Measurements from ENCODE around the gene PROB1.

DNA sequence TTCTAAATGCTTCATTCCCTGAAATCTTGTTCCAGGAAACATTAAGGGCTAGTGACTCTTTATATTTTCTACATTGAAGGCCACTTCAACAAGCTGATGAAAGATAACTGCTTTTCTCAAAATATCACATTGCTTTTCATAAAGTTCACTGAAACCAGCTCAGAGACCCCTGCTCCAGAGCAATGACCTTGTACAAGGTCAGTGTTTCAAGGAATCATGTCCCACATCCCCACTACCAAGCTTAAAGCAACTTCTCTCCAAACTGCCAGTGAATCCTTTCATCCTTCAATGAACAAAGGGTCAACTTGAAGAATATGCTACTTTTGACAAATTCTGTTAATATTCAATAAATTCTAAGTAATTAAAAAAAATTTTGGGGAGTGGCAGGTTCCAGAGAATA lies 21.0 kb upstream of the PROB1 start:
- no peak for TF ChIP-seq RAD21 (IDR thresholded peaks at IDR 0.05; ENCODE audit: low read depth)
- TF ChIP-seq, protein P1, sequence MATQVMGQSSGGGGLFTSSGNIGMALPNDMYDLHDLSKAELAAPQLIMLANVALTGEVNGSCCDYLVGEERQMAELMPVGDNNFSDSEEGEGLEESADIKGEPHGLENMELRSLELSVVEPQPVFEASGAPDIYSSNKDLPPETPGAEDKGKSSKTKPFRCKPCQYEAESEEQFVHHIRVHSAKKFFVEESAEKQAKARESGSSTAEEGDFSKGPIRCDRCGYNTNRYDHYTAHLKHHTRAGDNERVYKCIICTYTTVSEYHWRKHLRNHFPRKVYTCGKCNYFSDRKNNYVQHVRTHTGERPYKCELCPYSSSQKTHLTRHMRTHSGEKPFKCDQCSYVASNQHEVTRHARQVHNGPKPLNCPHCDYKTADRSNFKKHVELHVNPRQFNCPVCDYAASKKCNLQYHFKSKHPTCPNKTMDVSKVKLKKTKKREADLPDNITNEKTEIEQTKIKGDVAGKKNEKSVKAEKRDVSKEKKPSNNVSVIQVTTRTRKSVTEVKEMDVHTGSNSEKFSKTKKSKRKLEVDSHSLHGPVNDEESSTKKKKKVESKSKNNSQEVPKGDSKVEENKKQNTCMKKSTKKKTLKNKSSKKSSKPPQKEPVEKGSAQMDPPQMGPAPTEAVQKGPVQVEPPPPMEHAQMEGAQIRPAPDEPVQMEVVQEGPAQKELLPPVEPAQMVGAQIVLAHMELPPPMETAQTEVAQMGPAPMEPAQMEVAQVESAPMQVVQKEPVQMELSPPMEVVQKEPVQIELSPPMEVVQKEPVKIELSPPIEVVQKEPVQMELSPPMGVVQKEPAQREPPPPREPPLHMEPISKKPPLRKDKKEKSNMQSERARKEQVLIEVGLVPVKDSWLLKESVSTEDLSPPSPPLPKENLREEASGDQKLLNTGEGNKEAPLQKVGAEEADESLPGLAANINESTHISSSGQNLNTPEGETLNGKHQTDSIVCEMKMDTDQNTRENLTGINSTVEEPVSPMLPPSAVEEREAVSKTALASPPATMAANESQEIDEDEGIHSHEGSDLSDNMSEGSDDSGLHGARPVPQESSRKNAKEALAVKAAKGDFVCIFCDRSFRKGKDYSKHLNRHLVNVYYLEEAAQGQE (IDR thresholded peaks at IDR 0.05; ENCODE audit: low read depth): no peak
